GM19351 (cell line): ENCODE data around the gene CRAMP1.

Experiments
- ATAC-seq: cut with Tn5 transposase; IDR thresholded peaks from one replicate; pipeline ENCODE4 v1.9.1; 2021; ENCODE audit warnings: mild to moderate bottlenecking, moderate library complexity; ENCODE audit not compliant: unreplicated experiment

Gene CRAMP1

GRCh38 chr16:1631931-1632637 is 19.9 kb downstream of the CRAMP1 start:
- ATAC-seq: no peak

- no peak for ATAC-seq
These were observed 20.4 kb downstream of the CRAMP1 start for GRCh38 chr16:1632638-1632970.

GRCh38 chr16:1633310-1633709 is 21.1 kb downstream of the CRAMP1 start:
- ATAC-seq: no peak

DNA sequence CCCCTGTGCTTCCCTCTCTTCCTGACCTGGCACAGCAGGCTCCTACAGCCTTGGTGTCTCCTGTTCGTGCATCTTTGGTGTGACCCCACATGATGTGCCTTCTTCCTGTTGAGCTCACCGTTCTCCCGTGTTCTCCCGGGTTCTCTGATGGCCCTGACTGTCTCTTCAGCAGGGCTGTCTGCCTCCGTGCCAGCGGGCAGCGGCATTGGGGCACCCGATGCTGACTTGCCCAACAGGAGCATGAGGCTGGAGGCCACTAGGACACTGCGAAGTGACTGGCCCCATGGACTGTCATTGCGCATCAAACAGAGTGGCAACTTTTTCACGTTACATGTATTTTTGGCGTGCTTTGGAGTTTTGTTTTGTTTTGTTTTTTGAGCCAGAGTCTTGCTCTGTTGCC is 22.4 kb downstream of the CRAMP1 start:
- ATAC-seq: no peak

DNA sequence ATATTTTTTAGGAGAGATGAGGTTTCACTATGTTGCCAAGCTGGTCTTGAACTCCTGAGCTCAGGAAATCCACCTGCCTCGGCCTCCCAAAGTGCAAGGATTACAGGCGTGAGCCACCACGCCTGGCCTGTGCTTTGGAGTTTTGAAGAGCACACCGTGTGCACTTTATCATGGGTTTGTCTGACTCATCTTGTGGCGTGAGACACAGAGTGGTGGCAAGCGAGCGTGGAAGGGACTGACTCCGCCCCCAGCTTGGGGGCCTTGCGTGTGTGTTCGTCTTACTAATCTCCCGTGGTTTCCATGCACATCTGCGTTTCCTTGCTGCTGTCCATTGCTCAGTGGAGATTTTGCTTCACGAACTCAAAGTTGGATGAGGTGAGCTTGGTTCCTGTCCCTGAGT is 22.9 kb downstream of the CRAMP1 start:
- no peak for ATAC-seq

DNA sequence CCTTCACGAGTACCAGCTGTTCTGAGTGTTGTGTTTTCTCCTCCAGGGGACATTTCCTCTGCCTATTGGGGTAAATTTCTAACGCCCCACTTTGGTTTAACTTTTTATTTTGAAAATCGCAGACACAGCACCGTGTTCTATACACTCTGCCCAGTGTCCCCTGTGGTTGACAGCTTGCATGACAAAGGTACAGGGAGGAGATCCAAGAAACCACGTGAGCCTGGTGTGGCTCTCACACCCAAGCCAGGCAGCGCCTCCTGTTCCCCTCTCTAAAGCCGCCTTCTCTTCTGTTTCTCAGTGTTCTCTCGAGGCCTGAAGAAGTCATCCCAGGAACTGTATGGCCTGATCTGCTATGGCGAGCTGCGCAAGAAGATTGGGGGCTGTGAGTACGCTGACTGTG is 25.4 kb downstream of the CRAMP1 start:
- no peak for ATAC-seq

DNA sequence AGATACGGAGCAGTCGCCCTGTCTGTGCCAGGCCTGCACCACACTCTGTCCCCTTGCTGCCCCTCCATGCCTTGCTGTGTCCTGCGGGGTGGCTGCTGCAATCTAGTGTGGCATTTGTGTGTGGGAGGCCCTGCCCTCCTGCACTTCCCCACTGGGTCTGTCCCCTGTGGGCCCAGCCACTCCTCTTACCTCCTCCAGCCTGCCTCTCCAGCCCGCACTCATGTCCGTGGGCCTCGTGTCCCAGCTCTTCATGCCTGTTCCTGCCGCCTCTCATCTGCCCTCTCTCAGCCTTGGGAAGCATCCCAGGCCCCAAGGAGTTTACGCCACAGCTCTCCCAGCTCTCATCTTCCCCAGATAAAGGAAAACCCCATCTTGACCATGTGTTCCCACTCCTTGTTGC is 26.6 kb downstream of the CRAMP1 start:
- ATAC-seq: no peak

GRCh38 chr16:1639282-1639681 is 27.1 kb downstream of the CRAMP1 start:
- no peak for ATAC-seq

DNA sequence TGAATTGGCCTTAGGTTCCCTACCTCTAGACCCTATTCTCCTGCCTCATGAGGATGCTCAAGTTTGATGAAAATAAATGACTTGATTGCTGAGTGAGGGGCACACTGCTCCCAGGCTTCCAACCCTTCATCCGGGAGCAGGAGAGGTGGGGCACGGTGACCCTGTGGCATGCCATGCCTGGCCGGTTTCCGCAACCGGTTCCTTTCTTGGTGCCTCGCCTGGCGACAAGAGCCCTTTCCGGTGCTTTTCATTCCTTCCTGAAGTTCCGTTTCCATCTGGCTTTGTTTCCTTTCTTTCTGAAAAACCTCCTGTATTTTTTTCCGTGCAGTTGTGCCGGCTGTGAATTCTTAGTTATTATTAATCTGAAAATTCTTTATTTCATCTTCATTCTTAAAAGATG is 27.7 kb downstream of the CRAMP1 start:
- ATAC-seq: no peak

- no peak for ATAC-seq
These were observed 28.2 kb downstream of the CRAMP1 start for GRCh38 chr16:1640261-1640941.

- no peak for ATAC-seq
These were observed 29.1 kb downstream of the CRAMP1 start for GRCh38 chr16:1641261-1641660.

- no peak for ATAC-seq
These were observed 30.0 kb downstream of the CRAMP1 start for GRCh38 chr16:1642148-1642547.

GRCh38 chr16:1642753-1643152 is 30.6 kb downstream of the CRAMP1 start:
- ATAC-seq: no peak

- ATAC-seq: no peak
These were observed 31.4 kb downstream of the CRAMP1 start for GRCh38 chr16:1643521-1643920.

DNA sequence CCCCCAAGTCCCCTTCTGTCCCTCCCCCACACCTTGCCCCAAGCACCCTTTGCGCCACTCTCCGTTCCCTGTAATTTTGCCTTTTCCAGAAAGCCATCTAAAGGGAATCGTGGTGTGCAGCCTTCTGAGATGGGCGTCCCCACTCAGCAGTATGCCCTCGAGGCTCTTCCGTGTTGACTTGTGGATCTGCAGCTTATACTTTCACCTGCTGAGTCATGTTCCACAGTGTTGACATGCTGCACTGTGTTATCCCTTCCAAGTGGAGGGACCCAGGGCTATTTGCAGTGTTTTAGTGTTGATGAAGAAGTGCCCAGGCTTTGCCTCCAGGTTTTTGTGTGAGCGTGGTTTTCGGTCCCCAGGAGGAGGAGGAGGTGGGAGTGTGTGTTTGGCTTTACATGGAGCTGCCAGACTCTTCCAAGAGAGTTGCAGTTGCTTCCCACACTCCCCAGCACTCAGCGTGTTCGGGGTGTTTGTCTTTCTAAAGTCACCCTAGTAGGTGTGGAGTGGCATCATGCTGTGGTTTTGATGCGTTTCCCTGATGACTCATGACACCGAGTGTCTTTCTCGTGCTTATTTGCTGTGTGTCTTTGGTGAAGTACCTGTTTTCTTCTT is 33.9 kb downstream of the CRAMP1 start:
- ATAC-seq: no peak

DNA sequence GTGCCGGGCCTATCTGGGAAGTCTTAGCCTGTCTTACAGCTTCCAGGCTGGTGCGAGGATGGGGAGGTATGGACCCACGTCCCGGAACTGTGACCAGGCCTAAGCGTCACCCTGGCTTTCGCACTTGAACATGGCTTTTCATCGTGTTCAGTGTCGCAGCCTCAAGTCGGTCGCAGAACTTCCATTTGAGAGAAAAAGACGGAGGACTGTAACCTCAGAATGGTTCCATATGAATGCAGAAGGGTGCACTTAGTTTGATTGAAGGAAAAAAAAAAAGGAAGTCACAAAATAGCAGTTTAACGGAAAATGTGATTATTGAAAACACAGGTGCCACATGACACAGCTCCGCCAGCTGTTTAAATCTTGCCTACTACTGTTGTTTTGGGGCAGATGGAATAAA is 35.7 kb downstream of the CRAMP1 start:
- ATAC-seq: no peak

DNA sequence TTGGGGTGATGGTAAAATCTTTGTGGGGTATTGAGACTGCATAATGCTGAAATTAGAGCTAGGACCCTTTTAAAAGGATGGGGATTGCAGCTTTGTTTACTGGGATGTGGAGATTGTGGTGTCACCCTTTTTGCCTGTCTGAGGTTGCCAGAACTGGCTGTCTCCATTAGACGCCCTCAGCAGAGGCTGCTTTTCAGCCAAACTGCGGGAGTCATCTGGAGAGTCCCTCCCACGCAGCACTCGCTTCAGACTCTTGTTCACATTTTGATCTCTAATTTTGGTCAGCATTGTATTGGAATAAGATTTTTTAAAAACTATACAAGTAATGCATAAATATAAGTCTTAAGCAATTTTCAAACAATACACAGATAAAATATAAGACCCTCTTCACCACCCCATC is 38.0 kb downstream of the CRAMP1 start:
- no peak for ATAC-seq

DNA sequence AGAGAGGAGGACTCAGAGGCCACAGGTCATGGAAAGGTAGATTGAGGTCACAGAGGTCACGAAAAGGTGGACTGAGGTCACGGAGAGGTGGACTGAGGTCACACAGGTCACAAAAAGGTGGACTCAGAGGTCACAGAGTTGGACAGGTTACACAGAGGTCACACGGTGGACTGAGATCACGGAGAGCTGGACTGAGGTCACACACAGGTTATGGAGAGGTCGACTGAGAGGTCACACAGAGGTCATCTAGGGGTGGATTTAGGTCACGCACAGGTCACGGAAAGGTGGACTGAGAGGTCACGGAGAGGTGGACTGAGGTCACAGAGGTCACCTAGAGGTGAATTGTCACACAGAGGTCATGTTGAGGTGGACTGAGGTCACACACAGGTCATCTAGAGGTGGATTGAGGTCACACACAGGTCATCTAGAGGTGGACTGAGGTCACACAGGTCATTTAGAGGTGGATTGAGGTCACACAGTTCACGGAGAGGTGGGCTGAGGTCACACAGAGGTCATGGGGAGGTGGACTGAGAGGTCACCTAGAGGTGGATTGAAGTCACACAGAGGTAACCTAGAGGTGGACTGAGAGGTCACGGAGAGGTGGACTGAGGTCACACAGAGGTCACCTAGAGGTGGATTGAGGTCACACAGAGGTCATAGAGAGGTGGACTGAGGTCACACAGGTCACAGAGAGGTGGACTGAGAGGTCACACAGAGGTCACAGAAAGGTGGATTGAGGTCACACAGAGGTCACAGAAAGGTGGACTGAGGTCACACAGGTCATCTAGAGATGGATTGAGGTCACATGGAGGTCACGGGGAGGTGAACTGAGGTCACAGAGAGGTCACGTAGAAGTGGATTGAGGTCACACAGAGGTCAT is 39.2 kb downstream of the CRAMP1 start:
- ATAC-seq: no peak

DNA sequence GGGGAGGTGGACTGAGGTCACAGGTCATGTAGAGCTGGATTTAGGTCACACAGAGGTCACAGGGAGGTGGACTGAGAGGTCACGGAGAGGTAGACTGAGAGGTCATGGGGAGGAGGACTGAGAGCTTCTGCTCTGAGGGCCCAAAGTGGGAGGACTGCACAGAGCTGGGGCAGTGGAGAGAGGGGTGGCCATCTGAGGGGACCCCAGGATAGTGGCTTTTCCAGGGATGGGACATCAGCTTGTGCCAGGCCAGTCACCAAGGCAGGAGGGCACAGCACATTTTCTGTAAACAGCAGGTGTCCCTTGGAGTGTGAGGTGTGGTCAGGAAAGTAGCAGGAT is 39.8 kb downstream of the CRAMP1 start:
- ATAC-seq: no peak

- no peak for ATAC-seq
These were observed 40.9 kb downstream of the CRAMP1 start for GRCh38 chr16:1653023-1653422.

DNA sequence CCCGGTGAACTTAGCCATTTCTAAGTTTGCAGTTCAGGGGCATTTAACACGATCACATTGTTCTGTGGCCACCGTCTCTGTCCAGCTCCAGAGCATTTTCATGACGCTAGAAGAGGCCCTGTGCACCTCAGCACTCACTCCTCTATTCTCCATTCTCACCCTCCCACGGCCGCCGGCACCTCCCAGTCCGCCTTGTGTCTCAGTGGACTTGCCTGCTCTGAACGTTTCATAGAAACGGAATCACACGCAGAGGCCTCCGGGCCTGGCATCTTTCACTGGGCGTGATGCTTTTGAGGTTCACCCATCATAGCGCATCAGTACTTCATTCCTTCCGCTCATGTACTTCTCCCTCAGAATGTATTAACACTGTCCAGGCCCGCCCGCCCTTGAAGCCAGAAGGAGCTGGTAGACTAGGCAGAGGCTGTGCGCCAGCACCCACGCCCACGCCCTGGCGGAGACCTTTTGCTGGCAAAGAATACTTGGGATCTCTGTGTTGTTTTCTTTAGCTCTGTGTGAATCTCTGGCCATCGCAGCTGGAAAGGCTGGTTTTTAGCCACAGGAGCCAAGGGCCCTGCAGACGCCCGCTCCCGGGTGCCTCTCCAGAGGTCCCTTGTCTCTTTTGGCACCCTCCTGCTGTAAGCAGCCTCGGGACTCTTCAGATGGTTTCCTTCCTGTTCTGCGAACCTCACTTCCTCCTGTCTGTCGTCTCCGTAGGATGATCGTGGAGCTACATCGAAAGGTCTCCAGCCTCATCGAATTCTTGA is 42.5 kb downstream of the CRAMP1 start:
- no peak for ATAC-seq
